ENCODE results near the gene VANGL1. TPM values are rescaled to one million over a fixed set of nuclear protein-coding genes. Genes with fewer than 3 reads are reported as not detected.

VANGL1 gene
- total RNA-seq, 2 experiments from 2014 or later: 1.1 to 1.8 TPM

- no peaks in the 10 kb centered on the region for H3K36me3 ChIP-seq (ENCODE audit: insufficient read depth, low read length)
- Mint-ChIP-seq H3K36me3 (ENCODE audit: low read depth) (peaks cover 5% of the 10 kb centered on the region), H3K4me1 (ENCODE audit: low read depth) (peaks cover 10% of the 10 kb centered on the region), H3K9me3 (no peaks in the 10 kb centered on the region), H3K27ac (no peak overlapping the region), H3K27me3 (no peaks in the 10 kb centered on the region), H3K4me3 (no peak overlapping the region)
- no peak for DNase-seq
- no peaks in the 10 kb centered on the region for H3K9me3 ChIP-seq (ENCODE audit: control insufficient read depth in 1 of 2, insufficient read depth in 1 of 2, low read length in 2 of 2)
- H3K4me1 ChIP-seq (ENCODE audit: insufficient read depth, low read length): no peaks in the 10 kb centered on the region
- H3K4me3 ChIP-seq (ENCODE audit: low read length): no peak overlapping the region
- H3K27me3 ChIP-seq (ENCODE audit: control insufficient read depth in 1 of 2, insufficient read depth in 2 of 2, low read length in 2 of 2): no peaks in the 10 kb centered on the region
- no peak for ATAC-seq (ENCODE audit: poor library complexity)
- CTCF ChIA-PET: no interaction called here
- POLR2A ChIA-PET: no interaction called here
- no peak overlapping the region for H3K27ac ChIP-seq (ENCODE audit: low read depth in 1 of 2, low read length in 2 of 2)
- intact Hi-C loops (cut with DNase I, micrococcal nuclease): no loop called here
- TF ChIP-seq CTCF (IDR thresholded peaks at IDR 0.05): no peak
Observed at GRCh38 chr1:115655306-115655663, 13.5 kb downstream of the VANGL1 start.

GRCh38 chr1:115655916-115656315, 14.1 kb downstream of the VANGL1 start:
- no peaks in the 10 kb centered on the region for H3K9me3 ChIP-seq (ENCODE audit: control insufficient read depth in 1 of 2, insufficient read depth in 1 of 2, low read length in 2 of 2)
- H3K27ac ChIP-seq (ENCODE audit: low read depth in 1 of 2, low read length in 2 of 2): no peak overlapping the region
- DNase-seq (no peak), ATAC-seq (ENCODE audit: poor library complexity) (no peak)
- Mint-ChIP-seq H3K9me3 (no peaks in the 10 kb centered on the region), H3K4me1 (ENCODE audit: low read depth) (peaks cover 10% of the 10 kb centered on the region), H3K36me3 (ENCODE audit: low read depth) (peaks cover 5% of the 10 kb centered on the region), H3K27ac (no peak overlapping the region), H3K27me3 (no peaks in the 10 kb centered on the region), H3K4me3 (no peak overlapping the region)
- no peaks in the 10 kb centered on the region for H3K4me1 ChIP-seq (ENCODE audit: insufficient read depth, low read length)
- H3K36me3 ChIP-seq (ENCODE audit: insufficient read depth, low read length): no peaks in the 10 kb centered on the region
- POLR2A ChIA-PET: interaction anchor here (0.6 kb wide), 1 partner anchor 14 kb away, joined by 3 read pairs; the partner anchor contains the start of gene VANGL1
- H3K4me3 ChIP-seq (ENCODE audit: low read length): no peak overlapping the region
- CTCF ChIA-PET: no interaction called here
- intact Hi-C loops (cut with DNase I, micrococcal nuclease): no loop called here
- no peaks in the 10 kb centered on the region for H3K27me3 ChIP-seq (ENCODE audit: control insufficient read depth in 1 of 2, insufficient read depth in 2 of 2, low read length in 2 of 2)
- TF ChIP-seq CTCF (IDR thresholded peaks at IDR 0.05): no peak

- TF ChIP-seq CTCF (IDR thresholded peaks at IDR 0.05): no peak
- intact Hi-C loops (cut with DNase I, micrococcal nuclease): no loop called here
- H3K4me1 ChIP-seq (ENCODE audit: insufficient read depth, low read length): no peaks in the 10 kb centered on the region
- H3K4me3 ChIP-seq (ENCODE audit: low read length): no peak overlapping the region
- ChIA-PET POLR2A (interaction anchor here (0.6 kb wide), 1 partner anchor 15 kb away, joined by 3 read pairs; the partner anchor contains the start of gene VANGL1), CTCF (no interaction called here)
- peaks cover 10% of the 10 kb centered on the region for H3K4me1 Mint-ChIP-seq (ENCODE audit: low read depth)
- H3K27me3 Mint-ChIP-seq: no peaks in the 10 kb centered on the region
- no peaks in the 10 kb centered on the region for H3K9me3 Mint-ChIP-seq
- no peaks in the 10 kb centered on the region for H3K9me3 ChIP-seq (ENCODE audit: control insufficient read depth in 1 of 2, insufficient read depth in 1 of 2, low read length in 2 of 2)
- ATAC-seq (ENCODE audit: poor library complexity) (no peak), DNase-seq (no peak)
- H3K27me3 ChIP-seq (ENCODE audit: control insufficient read depth in 1 of 2, insufficient read depth in 2 of 2, low read length in 2 of 2): no peaks in the 10 kb centered on the region
- no peak overlapping the region for H3K27ac Mint-ChIP-seq
- H3K27ac ChIP-seq (ENCODE audit: low read depth in 1 of 2, low read length in 2 of 2): no peak overlapping the region
- peaks cover 5% of the 10 kb centered on the region for H3K36me3 Mint-ChIP-seq (ENCODE audit: low read depth)
- no peak overlapping the region for H3K4me3 Mint-ChIP-seq
- no peaks in the 10 kb centered on the region for H3K36me3 ChIP-seq (ENCODE audit: insufficient read depth, low read length)
Observed at GRCh38 chr1:115656461-115657077, 14.8 kb downstream of the VANGL1 start.

Data from CD4-positive, alpha-beta T cell (primary cell).